Neural cell (in vitro differentiated cells): ENCODE measurements around the gene SEMA6A. TPM values are rescaled to one million over a fixed set of nuclear protein-coding genes. Genes with fewer than 3 reads are reported as not detected.

Experiments used
- H2AFZ ChIP-seq: fragments of 200-600, 300-800 bp; sonication (generic), shearing (Covaris generic); 2 replicates; pipeline ENCODE4 v1.6.0; 2014; ENCODE audit warnings: low read depth, mild to moderate bottlenecking, antibody characterized with exemption, low read length, moderate library complexity
- H3F3A ChIP-seq: fragments of 200-600 bp; shearing (Covaris generic); 2 replicates; pipeline ENCODE4 v1.6.1; 2016; ENCODE audit warnings: mild to moderate bottlenecking, moderate library complexity, mixed read lengths, antibody characterized with exemption, low read length; ENCODE audit not compliant: insufficient read depth, poor library complexity, severe bottlenecking
- H3K27ac ChIP-seq: fragments of 200-600, 300-800 bp; sonication (generic), shearing (Covaris generic); 2 replicates; pipeline ENCODE4 v1.5.1; 2014; ENCODE audit warnings: mild to moderate bottlenecking, low read length, moderate library complexity
- H3K27me3 ChIP-seq: fragments of 300-800, 200-600 bp; sonication (generic), shearing (Covaris generic); 2 replicates; pipeline ENCODE4 v1.6.0; 2014; ENCODE audit warnings: mild to moderate bottlenecking, low read depth, low read length, moderate library complexity; ENCODE audit not compliant: insufficient read depth
- H3K36me3 ChIP-seq: fragments of 300-800, 200-600 bp; sonication (generic), shearing (Covaris generic); 2 replicates; pipeline ENCODE4 v1.5.1; 2014; ENCODE audit warnings: mild to moderate bottlenecking, antibody characterized with exemption, low read length, moderate library complexity; ENCODE audit not compliant: insufficient read depth
- H3K4me2 ChIP-seq: fragments of 300-800, 200-600 bp; sonication (generic), shearing (Covaris generic); 2 replicates; pipeline ENCODE4 v1.6.0; 2014; ENCODE audit warnings: mild to moderate bottlenecking, low read length
- H3K4me3 ChIP-seq: fragments of 300-800, 200-600 bp; sonication (generic), shearing (Covaris generic); 2 replicates; pipeline ENCODE4 v1.5.1; 2014; ENCODE audit warnings: mild to moderate bottlenecking, low read length, moderate library complexity
- H3K79me2 ChIP-seq: fragments of 200-600 bp; shearing (Covaris generic); replicated peaks from 2 replicates; pipeline ENCODE4 v1.6.0; 2014; ENCODE audit warnings: mild to moderate bottlenecking, low read length, moderate library complexity; ENCODE audit not compliant: insufficient read depth
- H3K9ac ChIP-seq: fragments of 300-800, 200-600 bp; sonication (generic), shearing (Covaris generic); 2 replicates; pipeline ENCODE4 v1.6.1; 2016; ENCODE audit warnings: mild to moderate bottlenecking, low read length, mixed read lengths
- H3K9me2 ChIP-seq: fragments of 200-600 bp; shearing (Covaris generic); 2 replicates; pipeline ENCODE4 v1.6.1; 2016; ENCODE audit warnings: mild to moderate bottlenecking, low read length, mixed read lengths; ENCODE audit not compliant: insufficient read depth
- H3K9me3 ChIP-seq: fragments of 200-600, 300-800 bp; sonication (generic), shearing (Covaris generic); 2 replicates; pipeline ENCODE4 v1.6.1; 2016; ENCODE audit warnings: mild to moderate bottlenecking, mixed run types, low read length, moderate library complexity, mixed read lengths
- H4K20me1 ChIP-seq: fragments of 200-600 bp; shearing (Covaris generic); 2 replicates; pipeline ENCODE4 v1.6.1; 2016; ENCODE audit warnings: mild to moderate bottlenecking, mixed run types; ENCODE audit not compliant: insufficient read depth
- EP300 ChIP-seq: fragments of 450-650 bp; conservative IDR thresholded peaks from 2 replicates; pipeline ENCODE4 v1.6.1; 2014; ENCODE audit warnings: antibody characterized with exemption, mild to moderate bottlenecking, moderate library complexity; ENCODE audit not compliant: poor library complexity, severe bottlenecking
- EZH2 ChIP-seq: fragments of 200-600, 300-800 bp; shearing (Covaris generic), sonication (generic); IDR thresholded peaks from 2 replicates; pipeline ENCODE4 v1.6.1; 2014; ENCODE audit warnings: antibody characterized with exemption, low read length, borderline replicate concordance, mild to moderate bottlenecking; ENCODE audit not compliant: insufficient read depth, poor library complexity, severe bottlenecking
- POLR2AphosphoS5 ChIP-seq: IDR thresholded peaks from 2 replicates; pipeline ENCODE4 v1.6.1; 2012
- RAD21 ChIP-seq: fragments of 450-650 bp; conservative IDR thresholded peaks from 2 replicates; pipeline ENCODE4 v1.6.1; 2014; ENCODE audit warnings: antibody characterized with exemption, mild to moderate bottlenecking, moderate library complexity
- SMC3 ChIP-seq: fragments of 450-650 bp; conservative IDR thresholded peaks from 2 replicates; pipeline ENCODE4 v1.6.1; 2014; ENCODE audit warnings: antibody characterized with exemption, mild to moderate bottlenecking, moderate library complexity; ENCODE audit not compliant: poor library complexity
- TAF1 ChIP-seq: IDR thresholded peaks from 2 replicates; pipeline ENCODE4 v1.6.1; 2012; ENCODE audit warnings: low read depth
- polyA plus RNA-seq: library from polyadenylated mRNA; depleted of rRNA; stranded (reverse); fragments of >200 nt; gene quantifications from 2 replicates; pipeline ENCODE4 v1.2.3, GENCODE V29; 2014
- TF ChIP-seq, protein P1 (sequence below): IDR thresholded peaks from 2 replicates; pipeline ENCODE4 v1.6.1; 2012; ENCODE audit warnings: borderline replicate concordance
- TF ChIP-seq, protein P2 (sequence below): fragments of 450-650 bp; IDR thresholded peaks from 2 replicates; pipeline ENCODE4 v1.5.1; 2014; ENCODE audit warnings: antibody characterized with exemption, mild to moderate bottlenecking, moderate library complexity; ENCODE audit not compliant: poor library complexity, severe bottlenecking

Gene SEMA6A
- polyA plus RNA-seq, 1 donor from 2014 or later: 6.5 TPM

DNA sequence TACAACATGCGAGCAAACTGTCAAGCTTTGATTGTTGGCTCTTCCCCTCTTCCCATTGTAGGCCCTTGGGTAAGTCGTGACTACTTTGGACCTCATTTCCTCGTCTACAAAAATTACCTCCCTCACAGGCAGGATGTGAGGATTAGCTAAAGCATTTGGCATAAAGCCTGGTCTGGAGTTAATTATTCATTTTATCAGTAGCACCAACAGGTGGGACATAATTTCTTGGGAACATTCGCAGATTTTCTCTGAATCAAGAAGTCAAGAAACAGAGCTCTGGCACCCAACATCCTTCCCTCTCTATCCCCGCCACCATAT, 39.9 kb upstream of the SEMA6A start:
- Histone ChIP-seq H2AFZ (no peak overlapping the region), H3K27me3 (no peaks in the 10 kb centered on the region), H4K20me1 (no peaks in the 10 kb centered on the region)

GRCh38 chr5:116613445-116613844, 38.8 kb upstream of the SEMA6A start:
- Histone ChIP-seq H2AFZ (no peak overlapping the region), H3K9me2 (no peaks in the 10 kb centered on the region), H3F3A (no peaks in the 10 kb centered on the region), H3K79me2 (no peaks in the 10 kb centered on the region), H3K4me3 (no peak overlapping the region), H3K36me3 (no peaks in the 10 kb centered on the region), H3K27ac (no peak overlapping the region), H3K9me3 (no peaks in the 10 kb centered on the region), H3K4me2 (no peak overlapping the region), H3K9ac (no peak overlapping the region), H4K20me1 (no peaks in the 10 kb centered on the region), H3K27me3 (no peaks in the 10 kb centered on the region)
- TF ChIP-seq, protein P1, sequence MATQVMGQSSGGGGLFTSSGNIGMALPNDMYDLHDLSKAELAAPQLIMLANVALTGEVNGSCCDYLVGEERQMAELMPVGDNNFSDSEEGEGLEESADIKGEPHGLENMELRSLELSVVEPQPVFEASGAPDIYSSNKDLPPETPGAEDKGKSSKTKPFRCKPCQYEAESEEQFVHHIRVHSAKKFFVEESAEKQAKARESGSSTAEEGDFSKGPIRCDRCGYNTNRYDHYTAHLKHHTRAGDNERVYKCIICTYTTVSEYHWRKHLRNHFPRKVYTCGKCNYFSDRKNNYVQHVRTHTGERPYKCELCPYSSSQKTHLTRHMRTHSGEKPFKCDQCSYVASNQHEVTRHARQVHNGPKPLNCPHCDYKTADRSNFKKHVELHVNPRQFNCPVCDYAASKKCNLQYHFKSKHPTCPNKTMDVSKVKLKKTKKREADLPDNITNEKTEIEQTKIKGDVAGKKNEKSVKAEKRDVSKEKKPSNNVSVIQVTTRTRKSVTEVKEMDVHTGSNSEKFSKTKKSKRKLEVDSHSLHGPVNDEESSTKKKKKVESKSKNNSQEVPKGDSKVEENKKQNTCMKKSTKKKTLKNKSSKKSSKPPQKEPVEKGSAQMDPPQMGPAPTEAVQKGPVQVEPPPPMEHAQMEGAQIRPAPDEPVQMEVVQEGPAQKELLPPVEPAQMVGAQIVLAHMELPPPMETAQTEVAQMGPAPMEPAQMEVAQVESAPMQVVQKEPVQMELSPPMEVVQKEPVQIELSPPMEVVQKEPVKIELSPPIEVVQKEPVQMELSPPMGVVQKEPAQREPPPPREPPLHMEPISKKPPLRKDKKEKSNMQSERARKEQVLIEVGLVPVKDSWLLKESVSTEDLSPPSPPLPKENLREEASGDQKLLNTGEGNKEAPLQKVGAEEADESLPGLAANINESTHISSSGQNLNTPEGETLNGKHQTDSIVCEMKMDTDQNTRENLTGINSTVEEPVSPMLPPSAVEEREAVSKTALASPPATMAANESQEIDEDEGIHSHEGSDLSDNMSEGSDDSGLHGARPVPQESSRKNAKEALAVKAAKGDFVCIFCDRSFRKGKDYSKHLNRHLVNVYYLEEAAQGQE: no peak
- no peak for TF ChIP-seq EZH2
- no peak for TF ChIP-seq SMC3
- TF ChIP-seq TAF1: no peak
- TF ChIP-seq, protein P2, sequence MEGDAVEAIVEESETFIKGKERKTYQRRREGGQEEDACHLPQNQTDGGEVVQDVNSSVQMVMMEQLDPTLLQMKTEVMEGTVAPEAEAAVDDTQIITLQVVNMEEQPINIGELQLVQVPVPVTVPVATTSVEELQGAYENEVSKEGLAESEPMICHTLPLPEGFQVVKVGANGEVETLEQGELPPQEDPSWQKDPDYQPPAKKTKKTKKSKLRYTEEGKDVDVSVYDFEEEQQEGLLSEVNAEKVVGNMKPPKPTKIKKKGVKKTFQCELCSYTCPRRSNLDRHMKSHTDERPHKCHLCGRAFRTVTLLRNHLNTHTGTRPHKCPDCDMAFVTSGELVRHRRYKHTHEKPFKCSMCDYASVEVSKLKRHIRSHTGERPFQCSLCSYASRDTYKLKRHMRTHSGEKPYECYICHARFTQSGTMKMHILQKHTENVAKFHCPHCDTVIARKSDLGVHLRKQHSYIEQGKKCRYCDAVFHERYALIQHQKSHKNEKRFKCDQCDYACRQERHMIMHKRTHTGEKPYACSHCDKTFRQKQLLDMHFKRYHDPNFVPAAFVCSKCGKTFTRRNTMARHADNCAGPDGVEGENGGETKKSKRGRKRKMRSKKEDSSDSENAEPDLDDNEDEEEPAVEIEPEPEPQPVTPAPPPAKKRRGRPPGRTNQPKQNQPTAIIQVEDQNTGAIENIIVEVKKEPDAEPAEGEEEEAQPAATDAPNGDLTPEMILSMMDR: no peak
- TF ChIP-seq EP300: no peak
- no peak for TF ChIP-seq RAD21
- TF ChIP-seq POLR2AphosphoS5: no peak

More for the DNA sequence above, 39.9 kb upstream of the SEMA6A start:
- no peaks in the 10 kb centered on the region for H3K36me3 ChIP-seq
- no peak overlapping the region for H3K4me2 ChIP-seq
- TF ChIP-seq EZH2 (no peak), SMC3 (no peak)
- TF ChIP-seq, protein P1: no peak
- no peak overlapping the region for H3K9ac ChIP-seq
- no peaks in the 10 kb centered on the region for H3K79me2 ChIP-seq
- H3K27ac ChIP-seq: no peak overlapping the region
- H3F3A ChIP-seq: no peaks in the 10 kb centered on the region
- H3K9me2 ChIP-seq: no peaks in the 10 kb centered on the region
- H3K9me3 ChIP-seq: no peaks in the 10 kb centered on the region
- H3K4me3 ChIP-seq: no peak overlapping the region
